K562 (cell line): ENCODE results near the gene SORBS2. TPM values are rescaled to one million over a fixed set of nuclear protein-coding genes. Genes with fewer than 3 reads are reported as not detected.
A peak's percentile ranks its signal among the peaks of the same experiment; 100 is the strongest.

Experiments used
- CEBPG ChIP-seq, 3 experiments: fragments of 200-800 bp in 1 of 3; sonication (Bioruptor generic) in 1 of 3; sonication (generic) in 1 of 3; formaldehyde crosslinking in 1 of 3; IDR thresholded peaks in 2 of 3; conservative IDR thresholded peaks in 1 of 3; 2 replicates each; pipeline versions ENCODE4 v1.6.1 to v1.8.0; 2016 to 2022; ENCODE audit warnings: missing compliant biosample characterization in 2 of 3, missing genetic modification characterization in 2 of 3, mild to moderate bottlenecking in 1 of 3, missing genetic modification reagents in 1 of 3
- CHD2 ChIP-seq: IDR thresholded peaks from 2 replicates; pipeline ENCODE4 v1.6.1; 2011; ENCODE audit warnings: low read depth, low read length
- ETV6 ChIP-seq, 3 experiments: fragments of 150-350 bp in 1 of 3; sonication (generic) in 1 of 3; formaldehyde crosslinking in 1 of 3; IDR thresholded peaks; 2 replicates each; pipeline versions ENCODE4 v1.6.1 to v1.8.0; 2014 to 2022; ENCODE audit warnings: borderline replicate concordance in 2 of 3, low read depth in 2 of 3, antibody characterized with exemption in 1 of 3, low read length in 1 of 3, mild to moderate bottlenecking in 1 of 3, missing genetic modification reagents in 1 of 3
- FOXK2 ChIP-seq, 2 experiments: fragments of 450-650 bp; IDR thresholded peaks in 1 of 2; conservative IDR thresholded peaks in 1 of 2; 2 replicates each; pipeline ENCODE4 v1.6.1; 2016; ENCODE audit warnings: low read depth in 2 of 2, mild to moderate bottlenecking in 1 of 2
- HOXB6 ChIP-seq: fragments of 250-450 bp; sonication (Bioruptor Pico); IDR thresholded peaks from 2 replicates; pipeline ENCODE4 v1.5.1; 2022; ENCODE audit warnings: mild to moderate bottlenecking, borderline replicate concordance
- MAFG ChIP-seq: fragments of 450-650 bp; conservative IDR thresholded peaks from 2 replicates; pipeline ENCODE4 v1.6.1; 2016; ENCODE audit warnings: missing genetic modification characterization, missing compliant biosample characterization
- NCOA1 ChIP-seq: fragments of 450-650 bp; IDR thresholded peaks from 2 replicates; pipeline ENCODE4 v1.6.1; 2016; ENCODE audit warnings: low read depth
- NR1H2 ChIP-seq: sonication (generic); formaldehyde crosslinking; IDR thresholded peaks from 2 replicates; pipeline ENCODE4 v1.4.0; 2020; ENCODE audit warnings: mild to moderate bottlenecking, missing genetic modification reagents
- NR4A1 ChIP-seq, 2 experiments: fragments of 250-450 bp in 1 of 2; fragments of 450-650 bp in 1 of 2; sonication (Bioruptor Pico) in 1 of 2; IDR thresholded peaks; 2 replicates each; pipeline versions ENCODE4 v1.4.0 to v1.6.1; 2016 to 2020; ENCODE audit warnings: mild to moderate bottlenecking in 2 of 2, missing compliant biosample characterization in 1 of 2, missing genetic modification characterization in 1 of 2, moderate library complexity in 1 of 2
- PHF20 ChIP-seq: fragments of 450-650 bp; IDR thresholded peaks from 2 replicates; pipeline ENCODE4 v1.6.1; 2018; ENCODE audit not compliant: partially characterized antibody
- PURB ChIP-seq: sonication (generic); formaldehyde crosslinking; IDR thresholded peaks from 2 replicates; pipeline ENCODE4 v1.9.0; 2021; ENCODE audit warnings: low read depth, mild to moderate bottlenecking, missing genetic modification reagents
- RBM34 ChIP-seq: fragments of 200-400 bp; formaldehyde crosslinking; IDR thresholded peaks from 2 replicates; pipeline ENCODE4 v1.6.1; 2018; ENCODE audit warnings: low read length, borderline replicate concordance; ENCODE audit not compliant: insufficient read depth
- RFX7 ChIP-seq: fragments of 250-450 bp; sonication (Bioruptor Pico); IDR thresholded peaks from 2 replicates; pipeline ENCODE4 v1.5.1; 2021; ENCODE audit warnings: mild to moderate bottlenecking
- SMARCE1 ChIP-seq: fragments of 450-650 bp; IDR thresholded peaks from 2 replicates; pipeline ENCODE4 v1.7.1; 2016; ENCODE audit warnings: mild to moderate bottlenecking
- TRIM24 ChIP-seq, 2 experiments: fragments of 450-650 bp; IDR thresholded peaks; 2 replicates each; pipeline ENCODE4 v1.6.1; 2016
- ZBED1 ChIP-seq: IDR thresholded peaks from 2 replicates; pipeline ENCODE4 v1.6.1; 2014
- ZNF76 ChIP-seq: fragments of 250-450 bp; sonication (Bioruptor Pico); IDR thresholded peaks from 2 replicates; pipeline ENCODE4 v1.4.0; 2020; ENCODE audit warnings: mild to moderate bottlenecking, moderate library complexity, borderline replicate concordance
- ZNF764 ChIP-seq: fragments of 250-450 bp; sonication (Bioruptor Pico); IDR thresholded peaks from 2 replicates; pipeline ENCODE4 v1.4.0; 2020; ENCODE audit warnings: low read depth, mild to moderate bottlenecking, moderate library complexity
- polyA plus RNA-seq, 8 experiments: library from polyadenylated mRNA; depleted of rRNA in 4 of 8; stranded (reverse) in 5 of 8; unstranded in 3 of 8; fragments of >200 nt; fragmentation: Nextera tagmentation in 2 of 8; fragmentation: Illumina TruSeq in 1 of 8; extraction: Ambion mirVana in 2 of 8; extraction: Trizol in 1 of 8; gene quantifications; 2 replicates each; pipeline versions ENCODE4 v1.2.1 to v1.2.3, GENCODE V29; 2011 to 2014; ENCODE audit warnings: inconsistent platforms in 1 of 8, missing spikeins in 1 of 8
- total RNA-seq, 7 experiments: library from RNA; depleted of rRNA in 6 of 7; stranded (reverse); fragments of >200 nt in 6 of 7; fragmentation: Illumina TruSeq in 2 of 7; extraction: Trizol in 2 of 7; gene quantifications; 2 replicates each; pipeline versions ENCODE4 v1.2.1 to v1.2.3, GENCODE V29; 2011 to 2021; ENCODE audit warnings: low replicate concordance in 1 of 7
- TF ChIP-seq, protein P1 (sequence below): fragments of 450-650 bp; IDR thresholded peaks from 2 replicates; pipeline ENCODE4 v1.6.1; 2016; ENCODE audit warnings: antibody characterized with exemption
- TF ChIP-seq, protein P2 (sequence below): fragments of 250-450 bp; sonication (Bioruptor Pico); IDR thresholded peaks from 2 replicates; pipeline ENCODE4 v1.5.1; 2021; ENCODE audit warnings: mild to moderate bottlenecking
- TF ChIP-seq, protein P3 (sequence below): fragments of 450-650 bp; IDR thresholded peaks from 2 replicates; pipeline ENCODE4 v1.6.1; 2016; ENCODE audit warnings: borderline replicate concordance
- TF ChIP-seq, protein P4 (sequence below): sonication (generic); IDR thresholded peaks from 2 replicates; pipeline ENCODE4 v1.6.1; 2016

SORBS2 gene
- total and polyA plus RNA-seq, 9 of the 15 experiments (the other 6 are each of a cell fraction or from before 2014, with no cell fraction given): 0.29 TPM; not detected in 8

DNA sequence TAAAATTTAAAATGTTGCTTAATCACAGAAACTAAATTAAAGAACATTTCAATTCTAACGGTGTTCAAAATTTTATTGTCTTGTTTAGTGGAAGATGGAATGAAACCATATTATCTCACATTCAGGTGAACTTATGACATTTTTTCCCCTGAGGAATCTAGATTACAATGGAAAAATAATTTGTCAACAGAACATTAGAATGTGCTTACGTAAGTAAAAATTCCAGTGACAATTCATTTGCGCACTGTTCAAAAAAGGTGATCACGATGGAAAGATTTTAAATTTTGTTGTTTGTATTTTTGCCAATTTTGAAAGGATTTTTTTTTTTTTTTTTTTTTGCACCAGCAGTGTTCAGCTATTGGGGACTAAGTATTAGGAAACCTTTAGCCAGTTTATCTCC, 23.3 kb upstream of the SORBS2 start (continued):
- no peak for TF ChIP-seq HOXB6 (CRISPR knock-in tag)
- TF ChIP-seq, protein P1, sequence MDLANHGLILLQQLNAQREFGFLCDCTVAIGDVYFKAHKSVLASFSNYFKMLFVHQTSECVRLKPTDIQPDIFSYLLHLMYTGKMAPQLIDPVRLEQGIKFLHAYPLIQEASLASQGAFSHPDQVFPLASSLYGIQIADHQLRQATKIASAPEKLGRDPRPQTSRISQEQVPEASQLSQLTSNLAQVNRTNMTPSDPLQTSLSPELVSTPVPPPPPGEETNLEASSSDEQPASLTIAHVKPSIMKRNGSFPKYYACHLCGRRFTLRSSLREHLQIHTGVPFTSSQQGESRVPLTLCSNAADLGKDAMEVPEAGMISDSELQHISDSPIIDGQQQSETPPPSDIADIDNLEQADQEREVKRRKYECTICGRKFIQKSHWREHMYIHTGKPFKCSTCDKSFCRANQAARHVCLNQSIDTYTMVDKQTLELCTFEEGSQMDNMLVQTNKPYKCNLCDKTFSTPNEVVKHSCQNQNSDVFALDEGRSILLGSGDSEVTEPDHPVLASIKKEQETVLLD: no peak
- TF ChIP-seq PURB: no peak
- TF ChIP-seq NR1H2 (CRISPR knock-in tag): no peak
- no peak for TF ChIP-seq PHF20
- TF ChIP-seq ETV6 (IDR thresholded peaks at IDR 0.05; ENCODE audit: borderline replicate concordance in 1 of 2, low read depth in 2 of 2, low read length in 1 of 2): no peak
- TF ChIP-seq ETV6 (CRISPR knock-in tag; IDR thresholded peaks at IDR 0.05; ENCODE audit: borderline replicate concordance): no peak
- no peak for TF ChIP-seq CHD2
- TF ChIP-seq, protein P2, sequence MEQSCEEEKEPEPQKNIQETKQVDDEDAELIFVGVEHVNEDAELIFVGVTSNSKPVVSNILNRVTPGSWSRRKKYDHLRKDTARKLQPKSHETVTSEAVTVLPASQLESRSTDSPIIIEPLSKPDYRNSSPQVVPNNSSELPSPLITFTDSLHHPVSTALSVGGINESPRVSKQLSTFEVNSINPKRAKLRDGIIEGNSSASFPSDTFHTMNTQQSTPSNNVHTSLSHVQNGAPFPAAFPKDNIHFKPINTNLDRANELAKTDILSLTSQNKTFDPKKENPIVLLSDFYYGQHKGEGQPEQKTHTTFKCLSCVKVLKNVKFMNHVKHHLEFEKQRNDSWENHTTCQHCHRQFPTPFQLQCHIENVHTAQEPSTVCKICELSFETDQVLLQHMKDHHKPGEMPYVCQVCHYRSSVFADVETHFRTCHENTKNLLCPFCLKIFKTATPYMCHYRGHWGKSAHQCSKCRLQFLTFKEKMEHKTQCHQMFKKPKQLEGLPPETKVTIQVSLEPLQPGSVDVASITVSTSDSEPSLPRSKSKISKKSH (CRISPR knock-in tag): no peak
- TF ChIP-seq, protein P3, sequence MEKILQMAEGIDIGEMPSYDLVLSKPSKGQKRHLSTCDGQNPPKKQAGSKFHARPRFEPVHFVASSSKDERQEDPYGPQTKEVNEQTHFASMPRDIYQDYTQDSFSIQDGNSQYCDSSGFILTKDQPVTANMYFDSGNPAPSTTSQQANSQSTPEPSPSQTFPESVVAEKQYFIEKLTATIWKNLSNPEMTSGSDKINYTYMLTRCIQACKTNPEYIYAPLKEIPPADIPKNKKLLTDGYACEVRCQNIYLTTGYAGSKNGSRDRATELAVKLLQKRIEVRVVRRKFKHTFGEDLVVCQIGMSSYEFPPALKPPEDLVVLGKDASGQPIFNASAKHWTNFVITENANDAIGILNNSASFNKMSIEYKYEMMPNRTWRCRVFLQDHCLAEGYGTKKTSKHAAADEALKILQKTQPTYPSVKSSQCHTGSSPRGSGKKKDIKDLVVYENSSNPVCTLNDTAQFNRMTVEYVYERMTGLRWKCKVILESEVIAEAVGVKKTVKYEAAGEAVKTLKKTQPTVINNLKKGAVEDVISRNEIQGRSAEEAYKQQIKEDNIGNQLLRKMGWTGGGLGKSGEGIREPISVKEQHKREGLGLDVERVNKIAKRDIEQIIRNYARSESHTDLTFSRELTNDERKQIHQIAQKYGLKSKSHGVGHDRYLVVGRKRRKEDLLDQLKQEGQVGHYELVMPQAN: no peak
- peak; percentile 38 for TF ChIP-seq MAFG (tag)
- no peak for TF ChIP-seq NCOA1
- no peak for TF ChIP-seq NR4A1 (CRISPR knock-in tag; IDR thresholded peaks at IDR 0.05)
- no peak for TF ChIP-seq NR4A1 (tag; IDR thresholded peaks at IDR 0.05)
- TF ChIP-seq TRIM24 (IDR thresholded peaks at IDR 0.05): no peak
- TF ChIP-seq ZBED1: no peak
- TF ChIP-seq RBM34: no peak
- TF ChIP-seq FOXK2 (conservative IDR thresholded peaks at IDR 0.05 in 1 of 2, IDR thresholded peaks at IDR 0.05 in 1 of 2; ENCODE audit: low read depth in 2 of 2): no peak
- no peak for TF ChIP-seq SMARCE1
- TF ChIP-seq RFX7: no peak
- no peak for TF ChIP-seq ZNF764
- TF ChIP-seq ZNF76 (CRISPR knock-in tag): no peak
- TF ChIP-seq CEBPG (CRISPR knock-in tag; IDR thresholded peaks at IDR 0.05): no peak
- peak in 1 of 2 experiments; percentile 23; a peak in 1 of 4 replicates for TF ChIP-seq CEBPG (tag; conservative IDR thresholded peaks at IDR 0.05 in 1 of 2, IDR thresholded peaks at IDR 0.05 in 1 of 2)
- TF ChIP-seq, protein P4, sequence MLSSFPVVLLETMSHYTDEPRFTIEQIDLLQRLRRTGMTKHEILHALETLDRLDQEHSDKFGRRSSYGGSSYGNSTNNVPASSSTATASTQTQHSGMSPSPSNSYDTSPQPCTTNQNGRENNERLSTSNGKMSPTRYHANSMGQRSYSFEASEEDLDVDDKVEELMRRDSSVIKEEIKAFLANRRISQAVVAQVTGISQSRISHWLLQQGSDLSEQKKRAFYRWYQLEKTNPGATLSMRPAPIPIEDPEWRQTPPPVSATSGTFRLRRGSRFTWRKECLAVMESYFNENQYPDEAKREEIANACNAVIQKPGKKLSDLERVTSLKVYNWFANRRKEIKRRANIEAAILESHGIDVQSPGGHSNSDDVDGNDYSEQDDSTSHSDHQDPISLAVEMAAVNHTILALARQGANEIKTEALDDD: no peak
